KG1 (cell line): ENCODE results near the gene WDR47.

Experiments used
- DNase-seq: peaks from one replicate; lab custom pipeline; 2025; lab: John Stamatoyannopoulos, UW

Gene WDR47

GRCh38 chr1:109041621-109042468 lies at the start of gene WDR47:
Gene WDR47, minus strand, starts transcription at chr1:109042102. Its CDS starts 18,590 bp downstream, at chr1:109023512.
- peak; percentile 86 for DNase-seq

GRCh38 chr1:109091078-109091838 lies 49.4 kb upstream of the WDR47 start:
- DNase-seq = peak; percentile 54

DNA sequence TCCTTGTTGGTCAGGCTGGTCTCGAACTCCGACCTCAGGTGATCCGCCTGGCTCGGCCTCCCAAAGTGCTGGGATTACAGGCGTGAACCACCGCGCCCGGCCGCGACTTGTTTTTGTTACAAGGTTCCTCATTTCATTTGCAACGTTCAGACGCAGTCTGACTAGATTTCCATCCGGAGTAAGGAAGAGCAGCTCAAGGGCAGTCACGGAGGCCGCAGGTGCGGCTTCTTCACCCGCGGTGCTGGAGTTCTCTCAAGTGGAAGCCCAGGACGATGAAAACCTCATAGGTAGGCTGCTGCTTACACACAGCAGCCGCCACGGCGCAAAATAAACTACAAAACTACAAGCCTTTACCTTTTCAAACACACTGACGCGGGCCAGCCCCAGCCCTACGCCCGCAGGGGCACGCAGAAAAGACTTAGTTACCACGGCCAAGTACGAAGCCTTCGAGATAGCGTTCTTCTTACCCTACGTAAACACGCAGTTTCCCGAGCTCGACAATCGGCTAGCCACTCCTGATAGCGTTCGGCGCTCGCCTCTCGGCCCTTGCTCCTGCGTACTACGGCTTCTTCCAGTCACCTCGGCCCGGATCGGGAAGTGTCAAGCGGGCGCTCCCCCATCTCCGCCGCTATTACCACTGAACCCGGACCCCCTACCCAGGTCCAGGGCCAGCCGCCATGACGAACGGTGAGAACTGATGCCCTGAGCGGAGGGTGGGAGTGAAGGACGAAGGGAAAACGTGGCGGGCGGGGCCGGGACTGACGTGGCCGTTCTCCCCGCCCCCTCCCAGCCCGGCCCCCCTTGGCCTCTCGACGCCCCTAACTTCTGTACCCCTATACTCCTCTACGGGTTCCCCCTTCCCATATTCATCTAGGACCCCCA lies 48.5 kb upstream of the WDR47 start, which contains the start of gene TMEM167B:
TMEM167B (plus strand) TSS at position 569 of the 882 bp plus-strand sequence; CDS start at position 678, 109 bp downstream.
- DNase-seq = peak; percentile 76

GRCh38 chr1:109089242-109090015 lies 47.5 kb upstream of the WDR47 start:
- DNase-seq = no peak

GRCh38 chr1:109084563-109085517 lies 42.9 kb upstream of the WDR47 start:
- DNase-seq = no peak

- DNase-seq = no peak
These were observed 42.0 kb upstream of the WDR47 start for GRCh38 chr1:109083923-109084322.

DNA sequence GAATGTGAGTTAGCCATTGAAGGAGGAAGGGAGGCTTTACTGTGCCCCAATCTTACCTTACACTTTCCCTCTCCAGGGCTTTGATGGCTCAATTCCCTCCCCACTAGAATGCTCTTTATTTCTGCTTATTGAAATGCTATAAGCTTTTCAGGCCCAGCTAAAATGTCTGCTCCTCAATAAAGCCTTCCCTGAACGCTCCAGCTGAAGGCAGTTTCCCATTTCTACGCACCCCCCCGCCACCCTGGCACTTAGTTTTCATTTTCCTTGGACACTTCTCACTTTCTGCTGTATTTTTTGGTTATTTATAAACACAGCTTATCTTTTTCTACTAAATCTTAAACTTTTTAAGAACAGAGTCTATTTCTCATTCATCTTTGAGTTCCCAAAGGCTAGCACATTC lies 41.6 kb upstream of the WDR47 start:
- DNase-seq = no peak

- DNase-seq = no peak
These were observed 38.7 kb upstream of the WDR47 start for GRCh38 chr1:109080441-109081082.

DNA sequence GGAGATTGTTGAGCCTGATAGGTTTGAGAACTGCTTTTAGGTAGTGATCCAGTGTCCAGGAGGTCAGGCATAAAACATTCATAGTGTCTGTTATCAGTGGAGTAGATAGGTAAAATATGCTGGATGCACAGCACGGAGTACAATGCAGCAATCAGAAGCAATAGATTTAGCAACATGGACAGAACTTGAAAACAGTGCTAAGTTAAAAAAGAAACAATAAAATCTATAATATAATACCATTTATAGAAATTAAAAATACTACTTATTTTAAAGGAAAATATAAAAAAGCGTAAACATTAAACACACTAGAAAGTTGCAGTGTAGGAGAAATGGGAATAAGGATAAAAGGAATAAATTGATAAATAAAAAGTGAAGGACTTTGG lies 37.3 kb upstream of the WDR47 start:
- no peak for DNase-seq

DNA sequence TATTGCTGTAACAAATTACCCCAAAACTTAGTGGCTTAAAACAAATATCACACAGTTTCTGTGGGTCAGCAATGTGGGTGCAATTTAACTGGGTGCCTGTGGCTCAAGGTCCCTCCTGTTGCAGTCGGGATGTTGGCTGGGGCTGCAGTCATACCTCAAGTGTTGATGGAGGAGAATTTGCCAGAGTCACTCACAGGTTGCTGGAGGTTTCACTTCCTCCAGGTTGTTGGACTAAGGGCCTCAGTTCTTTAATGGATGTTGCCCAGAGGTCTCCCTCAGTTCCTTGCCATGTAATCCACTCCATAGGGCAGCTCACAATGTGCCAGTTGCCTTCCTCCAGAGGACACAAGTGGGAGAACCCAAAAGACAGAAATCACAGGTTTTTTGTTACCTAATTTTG lies 36.4 kb upstream of the WDR47 start:
- no peak for DNase-seq

DNA sequence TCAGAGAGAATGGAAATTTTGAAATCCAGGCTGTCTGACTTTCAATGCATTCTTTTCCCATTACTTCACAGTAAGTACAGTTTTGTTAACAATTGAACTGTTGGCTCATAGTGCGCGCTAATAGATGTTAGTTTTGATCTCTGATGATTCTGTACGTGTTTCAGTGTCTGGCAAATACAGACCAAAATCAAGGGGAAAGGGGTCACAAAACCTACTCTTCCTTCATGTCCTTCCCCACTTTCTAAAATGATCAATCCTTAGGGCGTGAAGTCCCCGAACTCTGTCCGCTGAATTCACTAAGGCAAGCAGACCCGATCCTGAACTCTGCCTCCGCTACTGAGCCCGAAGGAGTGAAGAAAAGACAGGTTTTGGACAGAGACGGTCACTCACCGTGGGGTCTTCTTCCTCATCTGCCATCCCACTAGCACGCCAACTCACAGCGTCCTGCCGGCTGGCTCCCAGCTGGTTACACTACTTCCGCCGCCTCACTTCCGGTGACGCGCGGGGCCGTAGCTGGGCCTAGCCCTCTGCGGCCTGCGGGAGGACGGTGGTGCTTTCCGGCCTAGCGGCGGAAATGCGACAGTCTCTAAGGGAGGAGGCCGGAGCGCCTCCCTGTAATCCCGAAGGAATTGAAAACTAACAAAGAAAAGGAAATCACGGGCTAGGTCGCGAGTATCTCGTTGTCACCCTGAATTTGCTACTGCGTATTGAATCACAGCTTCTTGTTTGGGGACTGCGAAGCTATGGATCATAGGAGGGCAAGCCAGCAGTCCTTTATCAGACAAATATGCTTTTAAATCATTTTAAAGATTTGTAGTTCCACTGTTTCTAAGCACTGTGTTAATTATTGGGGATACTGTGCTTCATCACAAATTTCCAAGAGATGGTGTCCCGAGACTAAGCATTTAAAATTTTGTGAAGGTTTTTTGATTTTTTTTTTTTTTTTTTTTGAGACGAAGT lies 33.9 kb upstream of the WDR47 start, which contains the start of gene TAF13:
TAF13 (minus strand) TSS at position 473 of the 960 bp plus-strand sequence; CDS start at position 417, 56 bp downstream.
- peak; percentile 70 for DNase-seq

DNA sequence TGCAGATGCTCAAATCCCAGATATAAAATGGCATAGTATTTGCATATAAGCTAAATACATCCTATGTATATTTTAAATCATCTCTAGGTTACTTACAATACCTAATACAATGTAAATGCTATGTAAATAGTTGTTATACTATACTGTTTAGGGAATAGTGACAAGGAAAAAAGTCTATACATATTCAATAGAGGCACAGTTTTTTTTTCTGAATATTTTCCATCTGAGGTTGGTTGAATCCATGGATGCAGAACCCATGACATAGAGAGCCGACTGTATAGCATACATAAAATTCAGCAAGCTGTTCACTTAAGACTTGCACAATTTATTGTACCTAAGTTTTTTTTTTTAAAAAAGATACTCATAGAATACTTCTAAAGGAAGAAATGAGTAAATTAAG lies 27.4 kb upstream of the WDR47 start:
- DNase-seq = no peak

GRCh38 chr1:109067883-109068282 lies 26.0 kb upstream of the WDR47 start:
- DNase-seq = no peak

DNA sequence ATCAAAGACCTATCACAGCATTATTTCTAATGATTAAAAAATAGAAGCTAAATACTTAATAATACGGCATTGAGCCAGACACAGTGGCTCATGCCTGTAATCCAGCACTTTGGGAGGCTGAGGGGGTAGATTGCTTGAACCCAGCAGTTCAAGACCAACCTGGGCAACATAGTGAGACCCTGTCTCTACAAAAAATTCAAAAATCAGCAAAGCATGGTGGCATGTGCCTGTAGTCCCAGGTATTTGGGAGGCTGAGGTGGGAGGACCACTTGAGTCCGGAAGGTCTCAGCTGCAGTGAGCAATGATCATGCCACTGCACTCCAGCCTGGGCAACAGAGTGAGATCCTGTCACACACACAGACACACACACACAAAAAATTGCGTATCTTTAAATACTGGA lies 23.2 kb upstream of the WDR47 start:
- no peak for DNase-seq

- no peak for DNase-seq
These were observed 19.3 kb upstream of the WDR47 start for GRCh38 chr1:109061183-109061582.

DNA sequence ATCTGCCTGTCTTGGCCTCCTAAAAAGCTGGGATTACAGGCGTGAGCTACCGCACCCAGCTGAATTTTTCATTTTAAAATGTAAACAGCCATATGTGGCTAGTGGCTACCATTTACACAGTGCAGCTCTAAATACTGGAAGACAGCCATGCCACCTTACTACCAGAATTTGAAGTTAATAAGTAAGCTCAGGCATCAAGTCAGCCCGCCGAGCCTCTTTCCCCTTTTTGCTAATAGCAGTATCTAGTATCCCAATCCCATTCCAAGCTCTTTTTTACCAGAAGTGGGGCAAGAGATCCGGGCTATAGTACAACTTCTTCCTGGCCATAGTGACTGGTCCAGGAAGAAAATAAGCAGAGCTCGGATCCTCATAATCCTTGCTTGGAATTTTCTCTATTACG lies 18.8 kb upstream of the WDR47 start:
- no peak for DNase-seq

DNA sequence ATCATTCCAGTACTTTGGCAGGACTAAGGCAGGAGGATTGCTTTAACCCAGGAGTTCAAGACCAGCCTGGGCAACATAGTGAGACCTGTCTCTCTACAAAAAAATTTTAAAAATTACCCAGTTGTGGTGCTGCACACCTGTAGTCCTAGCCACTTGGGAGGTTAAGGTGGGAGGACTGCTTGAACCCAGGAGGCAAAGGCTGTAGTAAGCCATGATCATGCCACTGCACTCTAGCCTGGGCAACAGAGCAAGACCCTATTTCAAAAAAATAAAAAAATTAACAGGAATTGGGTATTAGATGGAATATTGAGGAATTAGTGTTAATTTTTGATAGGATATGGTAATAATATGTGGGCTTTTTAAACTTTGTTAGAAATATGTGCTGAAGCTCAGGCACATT lies 17.1 kb upstream of the WDR47 start:
- no peak for DNase-seq

DNA sequence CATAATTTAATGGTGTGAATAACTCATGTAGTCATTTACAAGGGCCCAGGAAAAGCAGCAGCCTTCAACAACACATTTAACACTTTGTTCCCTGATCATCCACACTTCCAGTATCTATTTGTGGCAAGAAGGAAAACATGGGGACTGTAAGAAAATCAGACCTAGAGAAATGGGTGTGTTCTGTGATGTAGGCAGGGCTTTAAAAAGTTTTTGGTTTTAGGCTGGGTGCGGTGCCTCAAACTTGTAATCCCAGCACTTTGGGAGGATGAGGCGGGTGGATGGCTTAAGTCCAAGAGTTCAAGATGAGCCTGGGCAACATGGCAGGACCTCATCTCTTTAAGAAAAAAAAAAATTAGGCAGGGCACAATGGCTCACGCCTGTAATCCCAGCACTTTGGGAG lies 14.2 kb upstream of the WDR47 start:
- DNase-seq = no peak
